SK-N-SH (cell line): ENCODE measurements around the gene DPM2. TPM values are rescaled to one million over a fixed set of nuclear protein-coding genes. Genes with fewer than 3 reads are reported as not detected.

Experiments
- CTCF ChIA-PET: fragments of 300-600, 350-600 bp; formaldehyde crosslinking; extraction: SDS; loops from one replicate; lab custom pipeline; 2021; lab: Yijun Ruan, JAX
- POLR2A ChIA-PET: fragments of 350-600 bp; sonication (Branson Sonifier 250); formaldehyde crosslinking; extraction: SDS; loops from one replicate; lab custom pipeline; 2020; ENCODE audit warnings: antibody characterized with exemption, inconsistent platforms; lab: Yijun Ruan, JAX
- DNase-seq: peaks from one replicate; pipeline ENCODE4 v3.0.0; 2012
- H2AFZ ChIP-seq: fragments of 200-600 bp; sonication (generic); 2 replicates; pipeline ENCODE4 v1.8.1; 2016; ENCODE audit warnings: antibody characterized with exemption, mild to moderate bottlenecking, low read depth
- H3F3A ChIP-seq: fragments of 200-600 bp; sonication (generic); replicated peaks from 2 replicates; pipeline ENCODE3; 2016; ENCODE audit warnings: antibody characterized with exemption, mild to moderate bottlenecking; ENCODE audit not compliant: insufficient read depth
- H3K27ac ChIP-seq, 2 experiments: fragments of 200-500 bp in 1 of 2; fragments of 200-600 bp in 1 of 2; sonication (Bioruptor generic) in 1 of 2; sonication (generic), shearing (Covaris generic) in 1 of 2; 2 replicates each; pipeline versions ENCODE4 v1.5.1 to v1.6.1; 2014 to 2016; ENCODE audit warnings: low read depth in 2 of 2, inconsistent platforms in 1 of 2, low read length in 1 of 2, mild to moderate bottlenecking in 1 of 2, mixed read lengths in 1 of 2
- H3K27me3 ChIP-seq: fragments of 200-600 bp; sonication (generic), shearing (Covaris generic); 2 replicates; pipeline ENCODE4 v1.6.1; 2016; ENCODE audit warnings: mixed run types; ENCODE audit not compliant: insufficient read depth
- H3K36me3 ChIP-seq, 2 experiments: fragments of 200-500 bp in 1 of 2; fragments of 200-600 bp in 1 of 2; sonication (Bioruptor generic) in 1 of 2; sonication (generic) in 1 of 2; replicated peaks in 1 of 2; 2 replicates each; pipeline versions ENCODE3 to v1.5.1; 2014 to 2016; ENCODE audit warnings: low read length in 1 of 2, mild to moderate bottlenecking in 1 of 2; ENCODE audit not compliant: insufficient read depth in 2 of 2, control insufficient read depth in 1 of 2
- H3K4me1 ChIP-seq, 2 experiments: fragments of 200-500 bp in 1 of 2; fragments of 200-600 bp in 1 of 2; sonication (Bioruptor generic) in 1 of 2; sonication (generic), shearing (Covaris generic) in 1 of 2; 2 replicates each; pipeline versions ENCODE4 v1.5.1 to v1.6.1; 2014 to 2016; ENCODE audit warnings: low read depth in 1 of 2, low read length in 1 of 2, mixed run types in 1 of 2; ENCODE audit not compliant: insufficient read depth in 2 of 2, control insufficient read depth in 1 of 2
- H3K4me2 ChIP-seq: fragments of 200-600 bp; sonication (generic), shearing (Covaris generic); 2 replicates; pipeline ENCODE4 v1.6.1; 2017; ENCODE audit warnings: mixed run types
- H3K4me3 ChIP-seq, 2 experiments: fragments of 200-500 bp in 1 of 2; fragments of 200-600 bp in 1 of 2; sonication (Bioruptor generic) in 1 of 2; sonication (generic), shearing (Covaris generic) in 1 of 2; 2 replicates each; pipeline versions ENCODE4 v1.5.1 to v1.8.1; 2014 to 2016; ENCODE audit warnings: low read depth in 2 of 2, inconsistent platforms in 1 of 2, low read length in 1 of 2, mild to moderate bottlenecking in 1 of 2, mixed read lengths in 1 of 2, moderate library complexity in 1 of 2
- H3K79me2 ChIP-seq: fragments of 200-600 bp; sonication (generic); 2 replicates; pipeline ENCODE4 v1.8.1; 2017; ENCODE audit warnings: mild to moderate bottlenecking; ENCODE audit not compliant: insufficient read depth
- H3K9ac ChIP-seq: fragments of 200-600 bp; sonication (generic); 2 replicates; pipeline ENCODE4 v1.6.1; 2017; ENCODE audit warnings: mixed run types
- H3K9me2 ChIP-seq: fragments of 200-600 bp; sonication (generic); 2 replicates; pipeline ENCODE4 v1.6.1; 2017; ENCODE audit warnings: mixed run types
- H3K9me3 ChIP-seq: fragments of 200-600 bp; sonication (generic); 2 replicates; pipeline ENCODE4 v1.6.1; 2017; ENCODE audit warnings: mixed run types, mild to moderate bottlenecking, moderate library complexity
- H4K20me1 ChIP-seq: fragments of 200-600 bp; sonication (generic); 2 replicates; pipeline ENCODE4 v1.6.1; 2017; ENCODE audit warnings: mild to moderate bottlenecking, mixed run types; ENCODE audit not compliant: insufficient read depth
- ELF1 ChIP-seq: IDR thresholded peaks from 2 replicates; pipeline ENCODE4 v1.4.0; 2012
- EZH2phosphoT487 ChIP-seq: fragments of 200-600 bp; sonication (generic); IDR thresholded peaks from 2 replicates; pipeline ENCODE4 v1.6.1; 2017; ENCODE audit warnings: low read depth, mixed run types, mild to moderate bottlenecking, antibody characterized with exemption, moderate library complexity, borderline replicate concordance
- FOSL2 ChIP-seq: IDR thresholded peaks from 2 replicates; pipeline ENCODE4 v1.4.0; 2012; ENCODE audit warnings: low read depth, mild to moderate bottlenecking, moderate library complexity, borderline replicate concordance
- IRF3 ChIP-seq: fragments of 150-350 bp; IDR thresholded peaks from 2 replicates; pipeline ENCODE4 v1.6.1; 2016; ENCODE audit warnings: mild to moderate bottlenecking, low read depth, low read length
- JUND ChIP-seq: IDR thresholded peaks from 2 replicates; pipeline ENCODE4 v1.4.0; 2012
- MEF2A ChIP-seq: IDR thresholded peaks from 2 replicates; pipeline ENCODE4 v1.4.0; 2012; ENCODE audit warnings: low read depth, borderline replicate concordance
- MXI1 ChIP-seq: IDR thresholded peaks from 2 replicates; pipeline ENCODE4 v1.6.1; 2012; ENCODE audit warnings: mild to moderate bottlenecking, low read depth, low read length, improper control_type of control experiment
- NRF1 ChIP-seq: IDR thresholded peaks from 2 replicates; pipeline ENCODE4 v1.6.1; 2012; ENCODE audit warnings: low read depth, mild to moderate bottlenecking, low read length
- PBX3 ChIP-seq: IDR thresholded peaks from 2 replicates; pipeline ENCODE4; 2012
- RAD21 ChIP-seq: IDR thresholded peaks from 2 replicates; pipeline ENCODE4 v1.6.1; 2012; ENCODE audit warnings: mild to moderate bottlenecking, low read length
- REST ChIP-seq: IDR thresholded peaks from 2 replicates; pipeline ENCODE4 v1.6.1; 2012; ENCODE audit warnings: mild to moderate bottlenecking, low read depth, low read length, moderate library complexity
- RFX5 ChIP-seq: IDR thresholded peaks from 2 replicates; pipeline ENCODE4 v1.6.1; 2012; ENCODE audit warnings: mild to moderate bottlenecking, improper control_type of control experiment, low read length
- SIN3A ChIP-seq: IDR thresholded peaks from 2 replicates; pipeline ENCODE4 v1.6.1; 2012; ENCODE audit warnings: low read depth, mild to moderate bottlenecking, low read length, moderate library complexity, borderline replicate concordance
- TAF1 ChIP-seq: IDR thresholded peaks from 2 replicates; pipeline ENCODE4 v1.6.1; 2012; ENCODE audit warnings: low read depth, mild to moderate bottlenecking, low read length, moderate library complexity, borderline replicate concordance
- TCF12 ChIP-seq: IDR thresholded peaks from 2 replicates; pipeline ENCODE4 v1.4.0; 2012
- TEAD4 ChIP-seq: IDR thresholded peaks from 2 replicates; pipeline ENCODE4 v1.4.0; 2012; ENCODE audit warnings: mild to moderate bottlenecking, borderline replicate concordance; ENCODE audit not compliant: insufficient read depth
- USF2 ChIP-seq: fragments of 150-350 bp; IDR thresholded peaks from 2 replicates; pipeline ENCODE4 v1.6.1; 2017; ENCODE audit warnings: antibody characterized with exemption, low read length, low read depth, borderline replicate concordance
- YY1 ChIP-seq: IDR thresholded peaks from 2 replicates; pipeline ENCODE4 v1.4.0; 2012; ENCODE audit warnings: low read depth, mild to moderate bottlenecking
- WGBS: methylation state at CpG from one replicate; pipeline ENCODE4 v1.1.6; 2017; ENCODE audit warnings: low lambda C conversion rate; 5-methylcytosine and 5-hydroxymethylcytosine counted together
- polyA plus RNA-seq, 3 experiments: library from polyadenylated mRNA; depleted of rRNA; stranded (reverse); fragments of >200 nt; gene quantifications; 2 replicates each; pipeline ENCODE4 v1.2.3, GENCODE V29; 2012

Gene DPM2
- polyA plus RNA-seq, 1 of the 3 experiments (the other 2 are of a cell fraction), result 106 TPM

- TF ChIP-seq REST, result no peak
- TF ChIP-seq SIN3A, result no peak
- TF ChIP-seq NRF1, result no peak
- no peak for TF ChIP-seq TEAD4
- no peak for TF ChIP-seq ELF1
Measured at GRCh38 chr9:127915325-127915752, 22.3 kb downstream of the DPM2 start (continued).

GRCh38 chr9:127913682-127914081 is 24.0 kb downstream of the DPM2 start:
- ChIA-PET CTCF (interaction anchor here (0.7 to 1.2 kb wide), 3 partner anchors 56 to 324 kb away, joined by 3 read pairs; no protein-coding TSS in a partner anchor), POLR2A (no interaction called here)
- peaks cover 15 to 30% of the 10 kb centered on the region in 2 experiments; a peak in 3 of 4 replicates for H3K4me1 ChIP-seq
- H3K9me3 ChIP-seq, result no peaks in the 10 kb centered on the region
- no peaks in the 10 kb centered on the region for H3K27me3 ChIP-seq
- H3K4me3 ChIP-seq, result no peak overlapping the region
- H3K27ac ChIP-seq, result no peak overlapping the region
- H3K79me2 ChIP-seq, result peaks cover 14% of the 10 kb centered on the region
- no peak for DNase-seq
- no peaks in the 10 kb centered on the region for H3K9me2 ChIP-seq
- TF ChIP-seq IRF3, result no peak
- TF ChIP-seq, all 33 proteins: peak for 0
- peaks cover 15% of the 10 kb centered on the region for H3F3A ChIP-seq
- H2AFZ ChIP-seq, result no peak overlapping the region
- no peaks in the 10 kb centered on the region for H4K20me1 ChIP-seq
- H3K36me3 ChIP-seq, result peaks cover 0 to 5% of the 10 kb centered on the region in 2 experiments
- WGBS, result 100% methylated on average over 5 of the region's 11 CpGs
- no peak overlapping the region for H3K9ac ChIP-seq
- H3K4me2 ChIP-seq, result no peak overlapping the region

- DNase-seq, result no peak
- WGBS, result 94% methylated on average over 5 of the region's 5 CpGs
- TF ChIP-seq RAD21 (no peak), PBX3 (no peak), FOSL2 (no peak), USF2 (no peak), MXI1 (no peak), TAF1 (no peak), MEF2A (no peak), EZH2phosphoT487 (no peak), JUND (no peak), TCF12 (no peak), RFX5 (no peak), IRF3 (no peak), YY1 (no peak)
Measured at GRCh38 chr9:127912882-127913281, 24.8 kb downstream of the DPM2 start.

More at GRCh38 chr9:127912882-127913281, 24.8 kb downstream of the DPM2 start:
- Histone ChIP-seq H3K9me2 (no peaks in the 10 kb centered on the region), H3K79me2 (peaks cover 14% of the 10 kb centered on the region), H3K9ac (no peak overlapping the region), H3K4me1 (peaks cover 7 to 24% of the 10 kb centered on the region in 2 experiments; a peak in 3 of 4 replicates), H3K36me3 (peaks cover 0 to 5% of the 10 kb centered on the region in 2 experiments), H3K27ac (no peak overlapping the region), H3K4me3 (no peak overlapping the region), H3K27me3 (no peaks in the 10 kb centered on the region), H4K20me1 (no peaks in the 10 kb centered on the region), H3K9me3 (no peaks in the 10 kb centered on the region), H2AFZ (no peak overlapping the region), H3F3A (peaks cover 7% of the 10 kb centered on the region), H3K4me2 (no peak overlapping the region)
- POLR2A ChIA-PET, result no interaction called here
- CTCF ChIA-PET, result interaction anchor here (1.1 to 1.4 kb wide), 3 partner anchors 178 to 323 kb away, joined by 3 to 6 read pairs (median 3); partner anchors contain the start of gene TOR2A
